Measurements from ENCODE around the gene WNT3. TPM values are rescaled to one million over a fixed set of nuclear protein-coding genes. Genes with fewer than 3 reads are reported as not detected.

Gene WNT3
- total and polyA plus RNA-seq, 2 experiments from 2014 or later, result 2.7 to 3.4 TPM

DNA sequence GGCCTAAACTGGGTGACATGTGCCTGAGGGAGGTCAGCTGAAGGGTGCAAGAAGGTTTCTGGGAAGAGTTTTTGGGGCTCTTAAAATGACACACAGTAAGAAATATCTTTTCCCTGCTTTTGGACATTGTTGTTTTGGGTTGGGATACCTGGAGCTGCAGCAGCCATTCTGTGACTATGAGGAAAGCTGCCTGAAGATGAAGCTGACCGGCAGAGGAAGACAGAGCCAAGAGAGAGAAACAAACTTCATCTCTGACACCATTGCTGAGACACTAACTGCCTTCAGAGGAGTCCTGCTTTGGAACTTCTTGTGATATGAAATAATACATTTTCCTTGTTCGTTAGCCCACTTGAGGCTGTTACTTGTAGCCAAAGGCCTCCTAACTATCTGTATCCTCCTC, 8.8 kb upstream of the WNT3 start:
- no peak overlapping the region for H3K27ac Mint-ChIP-seq
- Histone ChIP-seq H3K36me3 (ENCODE audit: insufficient read depth) (no peaks in the 10 kb centered on the region), H3K79me2 (replicated peaks; ENCODE audit: insufficient read depth) (no peaks in the 10 kb centered on the region), H4K20me1 (replicated peaks; ENCODE audit: insufficient read depth) (no peaks in the 10 kb centered on the region; the same call in 1 of the 2 replicates), H3K4me1 (ENCODE audit: insufficient read depth) (peaks cover 4% of the 10 kb centered on the region; the same call in 1 of the 2 replicates), H3K27ac (ENCODE audit: low read depth) (no peak overlapping the region), H3K4me3 (no peak overlapping the region), H3F3A (replicated peaks; ENCODE audit: low read depth) (no peaks in the 10 kb centered on the region), H3K4me2 (no peak overlapping the region), H3K9me2 (ENCODE audit: insufficient read depth) (no peaks in the 10 kb centered on the region), H2AFZ (no peak overlapping the region), H3K27me3 (ENCODE audit: insufficient read depth) (peaks cover 21% of the 10 kb centered on the region)
- no peaks in the 10 kb centered on the region for H3K36me3 Mint-ChIP-seq (ENCODE audit: low read depth)
- H3K4me1 Mint-ChIP-seq, result peaks cover 18% of the 10 kb centered on the region
- H3K4me3 Mint-ChIP-seq, result no peak overlapping the region
- H3K27me3 Mint-ChIP-seq (ENCODE audit: insufficient read depth, low read depth, poor library complexity), result peaks cover 38% of the 10 kb centered on the region
- DNase-seq (ENCODE audit: low spot score) (no peak), ATAC-seq (no peak)
- no peak for TF ChIP-seq ZNF331 (CRISPR knock-in tag; IDR thresholded peaks at IDR 0.05; ENCODE audit: low read depth)
- H3K9me3 Mint-ChIP-seq, result no peaks in the 10 kb centered on the region

DNA sequence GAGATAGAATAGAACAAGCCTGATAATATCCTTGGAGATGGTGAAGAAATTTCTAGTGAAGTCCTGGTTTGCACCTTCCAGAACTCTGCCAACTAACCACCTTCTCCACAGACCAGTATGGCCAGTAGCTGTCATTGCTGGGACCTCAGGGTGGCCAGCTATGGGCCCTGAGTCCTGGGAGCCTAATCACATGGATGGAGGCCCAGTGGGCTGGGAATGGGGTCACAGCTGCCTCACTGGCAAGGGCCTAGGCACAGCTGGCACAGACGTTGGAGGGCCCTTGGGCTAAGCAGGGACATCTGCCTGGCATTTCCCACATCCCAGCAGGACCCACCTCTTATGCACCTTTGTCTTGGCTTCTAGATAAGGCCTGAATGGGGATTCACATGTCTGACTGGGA, 7.6 kb upstream of the WNT3 start:
- no peak overlapping the region for H2AFZ ChIP-seq
- peaks cover 11% of the 10 kb centered on the region; the same call in 1 of the 2 replicates for H3F3A ChIP-seq (replicated peaks; ENCODE audit: low read depth)
- Mint-ChIP-seq H3K36me3 (ENCODE audit: low read depth) (no peaks in the 10 kb centered on the region), H3K4me3 (no peak overlapping the region), H3K9me3 (no peaks in the 10 kb centered on the region), H3K27ac (no peak overlapping the region), H3K27me3 (ENCODE audit: insufficient read depth, low read depth, poor library complexity) (peaks cover 42% of the 10 kb centered on the region), H3K4me1 (peaks cover 17% of the 10 kb centered on the region)
- H3K27me3 ChIP-seq (ENCODE audit: insufficient read depth), result peaks cover 33% of the 10 kb centered on the region
- no peak overlapping the region for H3K4me2 ChIP-seq
- peaks cover 5% of the 10 kb centered on the region for H3K4me1 ChIP-seq (ENCODE audit: insufficient read depth)
- no peaks in the 10 kb centered on the region for H3K79me2 ChIP-seq (replicated peaks; ENCODE audit: insufficient read depth)
- no peaks in the 10 kb centered on the region for H3K36me3 ChIP-seq (ENCODE audit: insufficient read depth)
- DNase-seq (ENCODE audit: low spot score) (no peak), ATAC-seq (no peak)
- TF ChIP-seq, protein P1, sequence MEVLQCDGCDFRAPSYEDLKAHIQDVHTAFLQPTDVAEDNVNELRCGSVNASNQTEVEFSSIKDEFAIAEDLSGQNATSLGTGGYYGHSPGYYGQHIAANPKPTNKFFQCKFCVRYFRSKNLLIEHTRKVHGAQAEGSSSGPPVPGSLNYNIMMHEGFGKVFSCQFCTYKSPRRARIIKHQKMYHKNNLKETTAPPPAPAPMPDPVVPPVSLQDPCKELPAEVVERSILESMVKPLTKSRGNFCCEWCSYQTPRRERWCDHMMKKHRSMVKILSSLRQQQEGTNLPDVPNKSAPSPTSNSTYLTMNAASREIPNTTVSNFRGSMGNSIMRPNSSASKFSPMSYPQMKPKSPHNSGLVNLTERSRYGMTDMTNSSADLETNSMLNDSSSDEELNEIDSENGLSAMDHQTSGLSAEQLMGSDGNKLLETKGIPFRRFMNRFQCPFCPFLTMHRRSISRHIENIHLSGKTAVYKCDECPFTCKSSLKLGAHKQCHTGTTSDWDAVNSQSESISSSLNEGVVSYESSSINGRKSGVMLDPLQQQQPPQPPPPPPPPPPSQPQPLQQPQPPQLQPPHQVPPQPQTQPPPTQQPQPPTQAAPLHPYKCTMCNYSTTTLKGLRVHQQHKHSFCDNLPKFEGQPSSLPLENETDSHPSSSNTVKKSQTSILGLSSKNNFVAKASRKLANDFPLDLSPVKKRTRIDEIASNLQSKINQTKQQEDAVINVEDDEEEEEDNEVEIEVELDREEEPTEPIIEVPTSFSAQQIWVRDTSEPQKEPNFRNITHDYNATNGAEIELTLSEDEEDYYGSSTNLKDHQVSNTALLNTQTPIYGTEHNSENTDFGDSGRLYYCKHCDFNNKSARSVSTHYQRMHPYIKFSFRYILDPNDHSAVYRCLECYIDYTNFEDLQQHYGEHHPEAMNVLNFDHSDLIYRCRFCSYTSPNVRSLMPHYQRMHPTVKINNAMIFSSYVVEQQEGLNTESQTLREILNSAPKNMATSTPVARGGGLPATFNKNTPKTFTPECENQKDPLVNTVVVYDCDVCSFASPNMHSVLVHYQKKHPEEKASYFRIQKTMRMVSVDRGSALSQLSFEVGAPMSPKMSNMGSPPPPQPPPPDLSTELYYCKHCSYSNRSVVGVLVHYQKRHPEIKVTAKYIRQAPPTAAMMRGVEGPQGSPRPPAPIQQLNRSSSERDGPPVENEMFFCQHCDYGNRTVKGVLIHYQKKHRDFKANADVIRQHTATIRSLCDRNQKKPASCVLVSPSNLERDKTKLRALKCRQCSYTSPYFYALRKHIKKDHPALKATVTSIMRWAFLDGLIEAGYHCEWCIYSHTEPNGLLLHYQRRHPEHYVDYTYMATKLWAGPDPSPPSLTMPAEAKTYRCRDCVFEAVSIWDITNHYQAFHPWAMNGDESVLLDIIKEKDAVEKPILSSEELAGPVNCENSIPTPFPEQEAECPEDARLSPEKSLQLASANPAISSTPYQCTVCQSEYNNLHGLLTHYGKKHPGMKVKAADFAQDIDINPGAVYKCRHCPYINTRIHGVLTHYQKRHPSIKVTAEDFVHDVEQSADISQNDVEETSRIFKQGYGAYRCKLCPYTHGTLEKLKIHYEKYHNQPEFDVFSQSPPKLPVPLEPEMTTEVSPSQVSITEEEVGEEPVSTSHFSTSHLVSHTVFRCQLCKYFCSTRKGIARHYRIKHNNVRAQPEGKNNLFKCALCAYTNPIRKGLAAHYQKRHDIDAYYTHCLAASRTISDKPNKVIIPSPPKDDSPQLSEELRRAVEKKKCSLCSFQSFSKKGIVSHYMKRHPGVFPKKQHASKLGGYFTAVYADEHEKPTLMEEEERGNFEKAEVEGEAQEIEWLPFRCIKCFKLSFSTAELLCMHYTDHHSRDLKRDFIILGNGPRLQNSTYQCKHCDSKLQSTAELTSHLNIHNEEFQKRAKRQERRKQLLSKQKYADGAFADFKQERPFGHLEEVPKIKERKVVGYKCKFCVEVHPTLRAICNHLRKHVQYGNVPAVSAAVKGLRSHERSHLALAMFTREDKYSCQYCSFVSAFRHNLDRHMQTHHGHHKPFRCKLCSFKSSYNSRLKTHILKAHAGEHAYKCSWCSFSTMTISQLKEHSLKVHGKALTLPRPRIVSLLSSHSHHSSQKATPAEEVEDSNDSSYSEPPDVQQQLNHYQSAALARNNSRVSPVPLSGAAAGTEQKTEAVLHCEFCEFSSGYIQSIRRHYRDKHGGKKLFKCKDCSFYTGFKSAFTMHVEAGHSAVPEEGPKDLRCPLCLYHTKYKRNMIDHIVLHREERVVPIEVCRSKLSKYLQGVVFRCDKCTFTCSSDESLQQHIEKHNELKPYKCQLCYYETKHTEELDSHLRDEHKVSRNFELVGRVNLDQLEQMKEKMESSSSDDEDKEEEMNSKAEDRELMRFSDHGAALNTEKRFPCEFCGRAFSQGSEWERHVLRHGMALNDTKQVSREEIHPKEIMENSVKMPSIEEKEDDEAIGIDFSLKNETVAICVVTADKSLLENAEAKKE (CRISPR knock-in tag; IDR thresholded peaks at IDR 0.05), result no peak
- TF ChIP-seq POLR2AphosphoS5 (IDR thresholded peaks at IDR 0.05; ENCODE audit: low read depth) (no peak), NANOG (IDR thresholded peaks at IDR 0.05; ENCODE audit: borderline replicate concordance) (no peak)
- TF ChIP-seq, protein P2, sequence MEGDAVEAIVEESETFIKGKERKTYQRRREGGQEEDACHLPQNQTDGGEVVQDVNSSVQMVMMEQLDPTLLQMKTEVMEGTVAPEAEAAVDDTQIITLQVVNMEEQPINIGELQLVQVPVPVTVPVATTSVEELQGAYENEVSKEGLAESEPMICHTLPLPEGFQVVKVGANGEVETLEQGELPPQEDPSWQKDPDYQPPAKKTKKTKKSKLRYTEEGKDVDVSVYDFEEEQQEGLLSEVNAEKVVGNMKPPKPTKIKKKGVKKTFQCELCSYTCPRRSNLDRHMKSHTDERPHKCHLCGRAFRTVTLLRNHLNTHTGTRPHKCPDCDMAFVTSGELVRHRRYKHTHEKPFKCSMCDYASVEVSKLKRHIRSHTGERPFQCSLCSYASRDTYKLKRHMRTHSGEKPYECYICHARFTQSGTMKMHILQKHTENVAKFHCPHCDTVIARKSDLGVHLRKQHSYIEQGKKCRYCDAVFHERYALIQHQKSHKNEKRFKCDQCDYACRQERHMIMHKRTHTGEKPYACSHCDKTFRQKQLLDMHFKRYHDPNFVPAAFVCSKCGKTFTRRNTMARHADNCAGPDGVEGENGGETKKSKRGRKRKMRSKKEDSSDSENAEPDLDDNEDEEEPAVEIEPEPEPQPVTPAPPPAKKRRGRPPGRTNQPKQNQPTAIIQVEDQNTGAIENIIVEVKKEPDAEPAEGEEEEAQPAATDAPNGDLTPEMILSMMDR (conservative IDR thresholded peaks at IDR 0.05; ENCODE audit: low read depth in 2 of 2), result no peak
- no peak overlapping the region for H3K27ac ChIP-seq (ENCODE audit: low read depth)
- H3K9me2 ChIP-seq (ENCODE audit: insufficient read depth), result no peaks in the 10 kb centered on the region
- no peaks in the 10 kb centered on the region; the same call in 1 of the 2 replicates for H4K20me1 ChIP-seq (replicated peaks; ENCODE audit: insufficient read depth)
- no peak overlapping the region for H3K4me3 ChIP-seq
